Right lobe of liver (tissue), 6 donors: ENCODE measurements around the gene RNF13. TPM values are rescaled to one million over a fixed set of nuclear protein-coding genes. Genes with fewer than 3 reads are reported as not detected.

Experiments used
- ATAC-seq, 4 donors: fragments of 200-7000 bp; cut with Tn5 transposase; one replicate each; pipeline ENCODE4 v1.9.1; 2020; ENCODE audit warnings: mild to moderate bottlenecking in 4 of 4, moderate library complexity in 4 of 4
- DNase-seq, 3 donors: peaks; one replicate each; pipeline ENCODE4 v3.0.0-alpha.2; 2020
- H3K27ac ChIP-seq, 3 donors: fragments of 200-600 bp; one replicate each; pipeline ENCODE4 v1.8.0; 2022
- H3K27me3 ChIP-seq, 2 donors: fragments of 200-600 bp; one replicate each; pipeline ENCODE4 v1.8.0; 2022
- H3K36me3 ChIP-seq, 4 donors: fragments of 200-600 bp; sonication (generic) in 1 of 4; one replicate each; pipeline versions ENCODE4 v1.5.1 to v1.8.0; 2017 to 2022; ENCODE audit warnings: control low read depth in 1 of 4
- H3K4me1 ChIP-seq, 4 donors: fragments of 200-600 bp; sonication (generic) in 1 of 4; one replicate each; pipeline versions ENCODE4 v1.5.1 to v1.8.0; 2017 to 2022; ENCODE audit warnings: control low read depth in 1 of 4
- H3K4me3 ChIP-seq, 3 donors: fragments of 200-600 bp; one replicate each; pipeline ENCODE4 v1.8.0; 2022
- H3K9me3 ChIP-seq, 4 donors: fragments of 200-600 bp; sonication (generic) in 1 of 4; one replicate each; pipeline versions ENCODE4 v1.5.1 to v1.8.0; 2017 to 2022; ENCODE audit warnings: control low read depth in 1 of 4
- POLR2A ChIP-seq: fragments of 450-650 bp; IDR thresholded peaks from one replicate; pipeline ENCODE4 v1.6.1; 2017; ENCODE audit warnings: antibody characterized with exemption, mild to moderate bottlenecking
- WGBS: methylation state at CpG from one replicate; pipeline ENCODE4 v1.1.6; 2018; ENCODE audit warnings: low coverage, low lambda C conversion rate; ENCODE audit not compliant: insufficient coverage; ENCODE audit errors: missing lambda C conversion rate; 5-methylcytosine and 5-hydroxymethylcytosine counted together
- intact Hi-C, 2 donors: fragments of 100-400 bp; cut with DNase I; formaldehyde crosslinking; loops; one replicate each; pipeline versions ENCODE4 v1.11.2 to v1.14.1; 2022
- small RNA-seq, 2 experiments: library from RNA; depleted of rRNA; stranded (forward); fragments of <200 nt; gene quantifications; one replicate each; pipeline ENCODE3, GENCODE V24; 2016
- total RNA-seq, 6 experiments: library from RNA; depleted of rRNA in 2 of 6; stranded (reverse); fragments of >200 nt in 2 of 6; fragmentation: NEBNext Ultra II Directional in 3 of 6; extraction: Animal tissue kit (Norgen Biotek cat#: 25700) in 3 of 6; gene quantifications; one replicate each; pipeline versions ENCODE4 v1.1.0 to v1.2.4, GENCODE V29; 2016 to 2023
- TF ChIP-seq, protein P1 (sequence below), 4 donors: fragments of 200-600 bp in 3 of 4; fragments of 450-650 bp in 1 of 4; IDR thresholded peaks; one replicate each; pipeline versions ENCODE4 v1.5.1 to v1.8.0; 2016 to 2022; ENCODE audit warnings: antibody characterized with exemption in 4 of 4, mild to moderate bottlenecking in 2 of 4
- donor health status: DM: no; HTN: yes; CAD: no.
- donor health status: DM: no; HTN: no; CAD: no.
- donor health status: DM: no; HTN: no; CAD: no.
- donor health status: DM: no; HTN: yes; CAD: no.
- donor health status: DM: no; HTN: yes; CAD: no.

Gene RNF13
- total RNA-seq, 6 experiments from 2014 or later: 45.0 to 55.6 (median 47.5) TPM

GRCh38 chr3:149999421-149999820 lies 186.4 kb downstream of the RNF13 start:
- DNase-seq (no peak), ATAC-seq (no peak)
- H3K9me3 ChIP-seq: no peaks in the 10 kb centered on the region
- intact Hi-C loops: no loop called here
- H3K27me3 ChIP-seq: no peaks in the 10 kb centered on the region
- 63% methylated on average over 4 of the region's 4 CpGs for WGBS
- TF ChIP-seq, protein P1, sequence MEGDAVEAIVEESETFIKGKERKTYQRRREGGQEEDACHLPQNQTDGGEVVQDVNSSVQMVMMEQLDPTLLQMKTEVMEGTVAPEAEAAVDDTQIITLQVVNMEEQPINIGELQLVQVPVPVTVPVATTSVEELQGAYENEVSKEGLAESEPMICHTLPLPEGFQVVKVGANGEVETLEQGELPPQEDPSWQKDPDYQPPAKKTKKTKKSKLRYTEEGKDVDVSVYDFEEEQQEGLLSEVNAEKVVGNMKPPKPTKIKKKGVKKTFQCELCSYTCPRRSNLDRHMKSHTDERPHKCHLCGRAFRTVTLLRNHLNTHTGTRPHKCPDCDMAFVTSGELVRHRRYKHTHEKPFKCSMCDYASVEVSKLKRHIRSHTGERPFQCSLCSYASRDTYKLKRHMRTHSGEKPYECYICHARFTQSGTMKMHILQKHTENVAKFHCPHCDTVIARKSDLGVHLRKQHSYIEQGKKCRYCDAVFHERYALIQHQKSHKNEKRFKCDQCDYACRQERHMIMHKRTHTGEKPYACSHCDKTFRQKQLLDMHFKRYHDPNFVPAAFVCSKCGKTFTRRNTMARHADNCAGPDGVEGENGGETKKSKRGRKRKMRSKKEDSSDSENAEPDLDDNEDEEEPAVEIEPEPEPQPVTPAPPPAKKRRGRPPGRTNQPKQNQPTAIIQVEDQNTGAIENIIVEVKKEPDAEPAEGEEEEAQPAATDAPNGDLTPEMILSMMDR (IDR thresholded peaks at IDR 0.05): no peak
- TF ChIP-seq POLR2A: no peak
- no peak overlapping the region for H3K4me3 ChIP-seq
- H3K36me3 ChIP-seq: no peaks in the 10 kb centered on the region
- H3K4me1 ChIP-seq: no peaks in the 10 kb centered on the region
- no peak overlapping the region for H3K27ac ChIP-seq

- TF ChIP-seq, protein P1 (IDR thresholded peaks at IDR 0.05): no peak
- TF ChIP-seq POLR2A: no peak
- H3K9me3 ChIP-seq: no peaks in the 10 kb centered on the region
- no peaks in the 10 kb centered on the region for H3K27me3 ChIP-seq
- ATAC-seq (no peak), DNase-seq (no peak)
- H3K4me1 ChIP-seq: no peaks in the 10 kb centered on the region
- H3K36me3 ChIP-seq: no peaks in the 10 kb centered on the region
- H3K4me3 ChIP-seq: no peak overlapping the region
- intact Hi-C loops: no loop called here
- H3K27ac ChIP-seq: no peak overlapping the region
Measured at GRCh38 chr3:150000641-150001040, 187.6 kb downstream of the RNF13 start.

- ATAC-seq: no peak
Measured at GRCh38 chr3:150005243-150006112, 192.5 kb downstream of the RNF13 start.

DNA sequence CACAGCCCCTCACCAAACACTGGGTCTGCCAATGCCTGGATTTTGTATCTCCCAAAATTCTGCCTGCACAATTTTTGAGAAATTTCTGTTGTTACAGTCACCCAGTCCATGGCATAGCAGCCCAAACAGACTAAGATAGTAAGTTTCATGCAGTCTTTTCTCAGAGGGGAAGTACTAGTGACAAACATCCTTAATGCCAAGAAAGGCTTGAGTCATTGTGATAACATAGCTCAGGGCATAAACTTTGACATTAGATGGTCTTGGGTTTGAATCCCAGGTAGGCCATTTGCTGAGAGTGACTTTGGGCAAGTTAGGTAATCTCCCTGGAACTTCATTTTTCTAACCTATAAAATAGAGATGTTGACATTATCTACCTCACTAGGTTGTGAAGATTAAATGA lies 193.8 kb downstream of the RNF13 start:
- Histone ChIP-seq H3K27ac (no peak overlapping the region), H3K27me3 (no peaks in the 10 kb centered on the region), H3K36me3 (no peaks in the 10 kb centered on the region), H3K9me3 (no peaks in the 10 kb centered on the region), H3K4me1 (no peaks in the 10 kb centered on the region), H3K4me3 (no peak overlapping the region)
- intact Hi-C loops: no loop called here
- DNase-seq (no peak), ATAC-seq (no peak)
- TF ChIP-seq, protein P1 (IDR thresholded peaks at IDR 0.05): no peak
- no peak for TF ChIP-seq POLR2A

More at GRCh38 chr3:150005243-150006112, 192.5 kb downstream of the RNF13 start:
- 64% methylated on average over 4 of the region's 4 CpGs for WGBS
- no peaks in the 10 kb centered on the region for H3K27me3 ChIP-seq
- no peaks in the 10 kb centered on the region for H3K9me3 ChIP-seq
- no peak for DNase-seq
- no peaks in the 10 kb centered on the region for H3K36me3 ChIP-seq
- intact Hi-C loops: no loop called here
- no peak overlapping the region for H3K27ac ChIP-seq
- TF ChIP-seq, protein P1 (IDR thresholded peaks at IDR 0.05): no peak
- no peak for TF ChIP-seq POLR2A
- no peaks in the 10 kb centered on the region for H3K4me1 ChIP-seq
- H3K4me3 ChIP-seq: no peak overlapping the region

Small RNA genes lying within 50 kb of the gene (small RNA-seq; reads per million reads assigned to genes)
- gene RNU6-507P: 0 reads per million in 2 experiments
- 0 reads per million in 2 experiments for gene RNU6-720P

Other genes with a start within 250 kb of the RNF13 start
- gene WWTR1, start 155.2 kb upstream of the RNF13 start, total RNA-seq: 10 to 100 TPM; 10.6 to 19.7 (median 15.3) TPM
- gene COMMD2, start 60.7 kb upstream of the RNF13 start, total RNA-seq: 10 to 100 TPM; 11.0 to 17.7 (median 14.0) TPM
- gene ANKUB1, start 20.7 kb upstream of the RNF13 start, total RNA-seq: not detected
- gene PFN2, start 157.7 kb downstream of the RNF13 start, total RNA-seq: 10 to 100 TPM in 3 of 6 experiments, 1 to 10 TPM in 3; 1.9 to 12.6 (median 8.5) TPM